IPS-NIHi7 (cell line): ENCODE results near the gene SLC35G2.
A peak's percentile ranks its signal among the peaks of the same experiment; 100 is the strongest.
"Not testable (repeated sequence)": the region's sequence is repeated elsewhere in the genome, so short reads cannot be mapped to it uniquely, and the experiment has no call there.

Source experiments
- DNase-seq: peaks from one replicate; pipeline ENCODE4 v3.0.0; 2012; ENCODE audit warnings: mixed read lengths; ENCODE audit errors: extremely low spot score

Gene SLC35G2

DNA sequence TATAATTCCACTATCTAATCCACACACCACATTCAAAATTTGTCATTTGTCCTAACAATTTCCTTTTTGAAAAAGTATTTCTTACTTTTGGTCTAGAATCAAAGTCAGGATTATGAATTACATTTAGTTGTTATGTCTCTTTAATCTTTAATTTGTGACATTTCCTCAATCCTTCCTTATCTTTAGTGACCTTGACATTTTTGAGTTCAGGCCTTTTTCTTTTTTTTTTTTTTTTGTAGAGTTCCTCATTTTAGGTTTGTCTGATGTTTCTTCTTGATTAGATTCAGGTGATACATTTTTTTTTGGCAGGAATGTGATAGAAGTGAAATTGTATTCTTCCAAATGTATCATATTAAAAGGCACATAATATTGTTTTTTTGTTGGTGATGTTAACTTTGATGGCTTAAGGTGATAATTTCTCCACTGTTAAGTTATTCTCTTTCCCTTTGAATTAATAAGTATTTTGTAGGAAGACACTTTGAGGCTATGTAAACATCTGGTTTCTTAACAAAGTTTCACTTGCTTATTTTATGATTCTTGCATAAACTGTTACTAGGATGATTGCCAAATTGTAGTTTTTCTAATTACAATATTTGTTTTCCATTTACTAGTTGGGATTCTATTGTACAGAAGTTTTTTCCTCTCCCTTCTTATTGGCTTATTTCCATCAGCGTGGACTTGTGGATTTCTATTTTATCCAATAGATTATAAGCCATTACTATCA lies 16.3 kb downstream of the SLC35G2 start:
- DNase-seq = no peak

DNA sequence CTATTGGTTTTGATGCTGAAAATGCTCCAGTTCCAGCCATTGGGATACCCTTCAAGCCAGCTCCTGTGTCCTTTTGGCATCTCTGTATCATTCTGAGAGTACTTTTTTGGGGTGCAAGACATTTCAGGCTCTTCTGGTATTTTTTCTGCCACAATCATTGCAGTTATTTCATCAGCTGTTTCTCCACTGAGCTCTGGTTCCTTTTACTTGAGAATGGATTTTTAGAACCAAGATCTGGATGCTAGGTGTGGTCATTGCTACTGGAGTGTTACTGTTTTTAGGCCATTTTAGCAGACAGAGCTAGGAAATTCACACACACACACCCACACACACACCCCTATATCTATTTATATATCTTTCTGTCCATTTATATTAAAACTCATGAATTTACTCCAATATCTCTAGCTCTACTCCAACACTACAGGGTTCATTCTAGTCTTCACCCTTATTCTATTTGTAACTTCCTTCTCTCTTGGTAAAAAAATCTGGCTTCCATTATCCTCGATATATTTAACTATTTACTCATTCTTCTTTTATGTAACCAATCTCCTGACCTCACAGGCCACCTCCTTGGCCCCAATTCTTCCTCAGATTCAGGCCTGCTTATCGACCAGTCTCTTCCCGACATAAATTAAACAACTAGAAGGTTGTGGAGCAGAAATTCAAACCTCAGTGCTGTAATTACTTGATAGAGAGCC lies 17.0 kb downstream of the SLC35G2 start:
- no peak for DNase-seq

DNA sequence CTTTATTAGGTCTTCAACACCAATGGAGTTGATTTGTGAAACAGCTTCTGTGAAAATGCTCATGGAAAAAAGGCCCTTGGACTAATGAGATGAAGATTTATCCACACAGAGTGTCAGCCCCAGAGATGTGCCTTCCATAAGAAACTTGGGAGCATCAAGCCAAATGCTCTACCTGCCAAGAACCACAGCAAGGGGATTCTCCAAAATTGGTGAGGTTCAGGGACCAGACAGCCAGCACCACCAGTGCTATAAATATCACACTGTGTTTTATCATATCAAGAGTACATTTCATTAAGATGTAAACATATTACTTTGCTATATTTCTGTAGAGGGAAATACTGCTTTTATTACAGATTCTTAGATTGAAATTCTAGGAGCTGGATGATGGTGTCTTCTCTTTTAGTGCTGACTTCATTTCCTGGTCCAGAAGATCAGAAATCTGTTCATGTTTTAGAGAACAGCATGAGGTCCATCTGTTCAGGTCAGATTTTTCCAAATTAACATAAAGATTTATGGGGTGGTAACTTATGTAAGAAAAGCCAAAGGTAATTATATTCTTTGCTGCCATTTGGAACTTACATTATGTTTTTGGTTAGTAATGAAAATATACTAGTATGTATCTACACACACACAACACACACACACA lies 17.7 kb downstream of the SLC35G2 start:
- DNase-seq = no peak

DNA sequence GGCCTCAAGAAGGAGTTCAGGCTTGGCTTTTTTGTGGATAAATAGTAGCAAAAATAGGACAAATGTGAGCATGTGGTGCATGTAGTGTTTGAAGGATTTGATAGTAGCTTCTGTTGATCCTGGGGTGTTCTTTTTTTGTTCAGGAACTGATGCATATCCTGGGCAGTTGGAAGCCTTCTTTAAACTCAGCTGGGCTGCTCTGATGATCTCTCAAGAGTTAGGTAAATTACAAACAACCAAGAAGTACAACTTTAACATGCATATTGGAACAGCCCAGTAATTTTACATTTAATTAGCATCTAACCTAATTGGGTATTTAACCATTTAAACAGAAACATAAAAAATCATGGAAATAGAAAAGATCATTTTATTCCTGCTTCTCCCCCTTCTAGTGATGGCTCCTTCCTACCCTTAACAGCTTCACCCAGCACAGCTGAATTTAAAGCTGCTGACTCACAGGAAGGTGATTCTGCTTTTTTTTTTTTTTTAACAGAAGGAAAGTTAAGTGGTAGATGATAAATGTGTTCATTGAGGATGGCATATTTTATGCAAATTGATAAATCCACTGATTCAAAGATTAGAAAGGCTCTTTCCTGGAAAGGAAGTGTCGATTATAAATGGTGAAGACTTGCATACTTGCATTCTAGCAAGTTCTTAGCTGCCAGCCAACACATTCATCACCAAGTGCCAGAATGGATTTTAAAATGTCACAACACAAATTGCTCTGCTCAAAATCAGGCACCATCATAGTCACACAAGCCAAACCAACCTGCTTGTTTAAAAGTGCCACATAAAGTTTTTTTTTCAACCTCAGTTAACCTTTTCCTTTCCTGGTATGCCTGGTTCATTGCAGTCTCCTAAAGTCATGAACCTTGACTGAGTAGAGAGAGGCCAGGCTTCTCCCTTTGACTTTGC lies 20.0 kb downstream of the SLC35G2 start:
- DNase-seq = no peak

DNA sequence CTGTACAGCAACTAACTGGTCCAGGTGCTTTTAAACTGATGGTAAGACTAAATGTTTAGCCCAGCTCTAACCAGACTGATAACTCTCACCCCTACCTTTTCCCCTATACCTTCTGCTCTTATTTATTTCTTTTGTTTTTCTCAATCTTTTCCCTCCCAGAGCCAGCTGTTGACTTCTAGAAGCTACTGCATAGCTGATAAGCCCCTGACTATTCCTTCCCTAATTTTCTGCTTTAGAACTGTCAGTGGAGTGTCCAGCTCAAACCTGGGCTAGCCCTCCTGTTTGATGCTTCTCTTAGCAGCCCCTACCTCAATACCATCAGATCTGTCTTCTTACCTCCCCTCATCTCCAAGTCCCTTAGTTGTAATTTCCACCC lies 20.6 kb downstream of the SLC35G2 start:
- no peak for DNase-seq

DNA sequence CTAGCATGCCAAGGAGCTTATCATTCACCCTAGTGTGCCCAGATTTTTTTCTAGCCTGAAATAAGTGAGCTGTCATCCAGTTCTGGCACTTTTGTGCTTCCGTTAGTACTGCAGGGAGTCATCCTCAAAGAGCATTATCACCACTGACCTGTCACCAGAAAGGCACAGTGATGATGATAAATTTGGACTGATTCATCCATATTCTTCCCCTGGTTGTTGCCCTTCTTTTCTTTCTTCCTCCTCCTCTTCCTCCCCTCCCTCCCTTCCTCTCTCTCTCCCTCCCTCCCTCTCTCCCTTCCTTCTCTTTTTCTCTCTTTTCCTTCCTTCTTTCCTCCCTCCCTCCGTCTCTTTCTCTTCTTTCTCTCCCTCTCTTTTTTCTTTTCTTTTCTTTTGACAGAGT lies 21.3 kb downstream of the SLC35G2 start:
- no peak for DNase-seq

DNA sequence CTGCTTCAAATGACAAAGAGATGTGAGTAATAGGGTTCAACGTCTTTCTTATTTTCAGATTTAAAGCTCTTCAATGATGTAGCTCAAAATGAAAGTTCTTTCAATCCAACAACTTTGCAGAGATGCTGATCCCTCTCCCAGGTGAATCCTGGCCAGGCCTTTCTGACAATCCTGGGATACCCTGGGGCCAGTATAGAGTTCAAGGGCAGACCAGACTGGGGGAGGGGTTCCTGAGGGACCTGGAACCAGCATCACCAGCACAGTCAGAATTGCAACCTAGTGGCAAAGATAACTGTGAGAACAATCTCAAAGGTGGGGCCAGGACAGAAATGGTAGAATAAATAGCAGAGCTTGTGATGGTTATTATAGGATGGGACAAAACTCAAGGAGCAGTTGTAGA lies 23.4 kb downstream of the SLC35G2 start:
- DNase-seq = no peak

DNA sequence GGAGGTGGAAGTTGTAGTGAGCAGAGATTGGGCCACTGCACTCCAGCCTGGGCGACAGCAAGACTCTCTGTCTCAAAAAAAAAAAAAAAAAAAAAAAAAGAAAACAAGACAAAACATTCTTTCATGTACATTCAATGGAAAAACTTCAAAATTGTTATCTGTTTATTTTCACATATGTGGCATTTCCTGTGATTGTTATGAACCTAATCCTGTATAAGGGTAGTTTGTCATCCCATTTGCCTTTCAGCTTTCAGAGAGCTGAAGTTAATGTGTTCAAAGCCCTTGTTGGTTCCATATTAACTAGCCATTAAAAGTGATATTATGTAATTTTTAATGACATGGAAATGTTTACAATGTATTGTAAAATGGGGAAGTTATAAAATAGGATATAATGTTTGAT lies 25.8 kb downstream of the SLC35G2 start:
- DNase-seq = no peak

DNA sequence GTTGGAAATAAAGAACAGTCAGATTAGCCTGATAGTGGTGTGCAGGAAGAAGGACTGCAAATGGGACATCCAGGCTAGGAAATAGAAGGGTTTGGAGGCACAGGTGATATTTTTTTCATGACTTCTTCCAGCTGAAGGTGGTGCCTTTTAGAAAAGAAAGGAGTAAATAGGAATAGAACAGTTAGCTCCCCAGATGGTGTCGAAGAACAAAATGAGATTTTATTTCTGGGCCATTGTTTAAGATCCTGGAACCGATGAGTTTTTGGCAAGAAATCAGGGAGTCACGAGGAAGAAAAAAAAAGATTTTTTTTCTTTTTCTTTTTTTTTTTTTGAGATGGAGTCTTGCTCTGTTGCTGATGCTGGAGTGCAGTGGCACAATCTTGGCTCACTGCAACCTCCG lies 33.3 kb downstream of the SLC35G2 start:
- DNase-seq = no peak

DNA sequence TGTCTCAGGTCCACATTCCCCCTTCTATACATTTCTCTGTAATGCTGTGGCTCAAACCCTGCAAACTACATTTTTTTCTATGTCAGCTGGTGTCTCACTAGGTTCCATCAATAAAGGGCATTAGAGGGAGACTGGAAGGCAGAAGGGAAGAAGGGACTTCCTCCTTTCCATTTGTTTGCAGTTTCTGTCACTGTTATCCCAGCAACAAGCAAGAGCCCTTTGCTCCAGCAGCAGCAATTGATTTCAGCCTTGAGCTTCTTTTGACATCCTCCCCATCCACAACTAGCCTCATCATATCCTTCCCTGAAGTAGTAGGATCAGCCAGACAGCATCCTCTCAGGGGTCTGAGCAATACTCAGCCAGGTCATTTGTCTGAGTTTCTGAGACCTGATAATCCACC lies 37.7 kb downstream of the SLC35G2 start:
- no peak for DNase-seq

DNA sequence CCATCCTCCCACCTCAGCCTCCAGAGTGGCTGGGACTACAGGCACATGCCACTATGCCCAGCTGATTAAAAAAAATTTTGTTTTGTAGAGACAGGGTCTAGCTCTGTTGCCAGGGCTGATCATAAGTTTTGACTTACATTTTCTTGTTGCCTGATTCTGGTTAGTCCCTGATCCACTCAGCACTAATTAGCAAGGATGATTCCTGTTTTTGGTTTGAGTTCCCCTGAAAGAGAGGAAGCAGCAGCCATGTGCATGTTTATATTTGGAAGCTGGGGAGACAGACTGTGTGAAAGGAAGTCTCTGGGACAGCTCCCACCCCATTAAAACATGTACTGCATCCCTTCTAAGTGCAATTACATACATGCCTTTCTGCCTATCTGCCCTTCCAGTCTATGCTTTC lies 39.5 kb downstream of the SLC35G2 start:
- DNase-seq = no peak

DNA sequence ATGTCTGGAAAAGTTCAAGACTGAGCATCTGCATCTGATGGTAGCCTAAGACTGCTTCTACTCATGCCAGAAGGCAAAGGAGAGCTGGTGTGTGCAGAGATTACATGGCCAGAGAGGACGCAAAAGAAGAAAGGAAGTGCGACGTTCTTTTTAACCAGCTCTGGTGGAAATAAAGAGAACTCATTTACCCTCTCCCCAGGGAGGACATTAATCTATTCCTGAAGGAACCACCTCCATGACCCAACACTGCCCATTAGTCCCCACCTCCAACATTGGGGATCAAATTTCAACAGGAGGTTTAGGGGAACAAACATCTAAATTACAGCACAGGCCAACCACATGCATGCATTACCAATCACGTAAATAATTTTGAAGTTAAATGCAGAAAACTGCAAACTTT lies 41.6 kb downstream of the SLC35G2 start:
- peak; percentile 30 for DNase-seq

DNA sequence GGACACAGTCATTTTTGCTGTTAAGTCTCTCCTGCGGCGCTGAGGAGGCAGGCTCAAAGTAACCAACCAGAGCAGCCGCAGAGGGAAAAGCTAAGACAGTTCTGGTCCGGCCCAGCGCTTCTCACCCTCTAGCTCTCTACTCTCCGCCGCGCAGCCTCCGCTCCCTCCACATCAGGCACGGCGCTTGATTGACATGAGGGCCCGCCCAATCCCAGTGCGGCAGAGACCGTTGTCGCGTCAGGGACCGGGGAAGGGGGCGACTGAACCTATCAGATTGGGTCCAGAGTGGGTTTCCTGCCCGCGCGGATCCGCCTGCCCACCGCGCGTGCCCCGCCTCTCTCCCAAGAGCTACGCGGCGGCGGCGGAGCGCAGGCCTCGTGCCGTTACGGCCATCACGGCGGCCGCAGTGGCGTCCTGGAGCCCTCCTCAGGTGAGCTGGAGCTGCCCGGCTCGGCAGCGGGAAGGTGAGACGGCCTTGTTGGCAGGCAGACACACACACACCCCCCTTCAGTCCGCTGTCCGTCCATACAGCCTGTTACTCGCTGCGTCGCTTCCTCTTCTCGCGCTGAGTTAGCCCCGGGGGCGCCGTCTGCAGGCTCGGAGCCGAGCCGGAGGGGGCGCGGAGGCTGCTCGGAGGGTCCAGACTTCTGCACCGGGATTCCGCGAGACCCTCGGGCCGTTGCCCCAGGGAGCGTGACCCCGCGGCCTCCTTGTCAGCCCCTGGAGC lies 43.1 kb downstream of the SLC35G2 start, which contains the start of gene NCK1:
NCK1 (plus strand) TSS at position 319 of the 727 bp plus-strand sequence. CDS start 65,794 bp downstream, outside the sequence.
- peak; percentile 98 for DNase-seq

DNA sequence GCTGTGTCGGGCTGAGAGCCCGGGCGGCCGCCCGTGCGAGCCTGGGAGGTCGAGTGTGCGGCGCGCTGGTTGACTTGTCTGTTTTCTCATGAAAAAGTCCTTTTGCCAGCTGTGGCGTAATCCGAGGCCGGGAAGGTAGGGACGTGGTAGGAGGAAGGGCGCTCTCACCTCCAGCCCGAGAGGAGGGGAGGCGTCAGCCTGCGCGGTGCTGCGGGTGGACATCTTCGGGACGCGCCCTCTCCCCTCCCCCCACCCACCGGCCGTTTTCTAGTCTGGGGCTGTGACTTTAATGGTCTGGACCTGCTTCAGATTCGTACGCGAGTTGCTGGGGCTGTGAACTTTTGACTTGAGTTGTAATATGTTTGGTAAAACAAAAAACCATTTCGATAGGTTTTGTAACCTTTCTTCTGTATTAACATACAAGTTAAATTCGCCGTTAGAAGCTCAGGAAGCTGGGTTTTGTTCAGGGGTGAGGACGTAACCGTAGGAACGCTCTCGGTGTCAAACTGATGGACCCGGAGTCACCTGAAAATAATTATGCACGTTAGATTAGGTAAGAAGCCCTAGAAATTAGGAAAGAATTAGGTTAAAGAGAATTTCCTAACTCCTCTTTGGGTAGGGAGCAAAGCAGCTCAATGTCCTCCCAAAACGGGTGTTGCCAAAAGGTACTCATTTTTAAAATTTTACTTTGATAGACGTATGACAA lies 43.8 kb downstream of the SLC35G2 start:
- DNase-seq = peak; percentile 59

DNA sequence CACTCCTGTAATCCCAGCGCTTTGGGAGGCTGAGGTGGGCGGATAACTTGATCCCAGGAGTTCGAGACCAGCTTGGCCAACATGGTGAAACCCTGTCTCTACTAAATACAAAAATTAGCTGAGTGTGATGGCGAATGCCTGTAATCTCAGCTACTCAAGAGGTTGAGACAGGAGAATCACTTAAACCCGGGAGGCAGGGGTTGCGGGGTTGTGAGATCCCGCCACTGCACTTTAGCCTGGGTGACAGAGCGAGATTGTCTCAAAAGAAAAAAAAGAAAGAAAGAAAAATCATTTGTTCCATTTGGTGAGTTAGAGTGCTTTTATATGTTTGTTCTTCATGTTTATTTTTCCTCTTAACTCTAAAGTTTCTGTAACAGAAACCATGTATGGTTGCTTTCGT lies 50.4 kb downstream of the SLC35G2 start:
- no peak for DNase-seq

DNA sequence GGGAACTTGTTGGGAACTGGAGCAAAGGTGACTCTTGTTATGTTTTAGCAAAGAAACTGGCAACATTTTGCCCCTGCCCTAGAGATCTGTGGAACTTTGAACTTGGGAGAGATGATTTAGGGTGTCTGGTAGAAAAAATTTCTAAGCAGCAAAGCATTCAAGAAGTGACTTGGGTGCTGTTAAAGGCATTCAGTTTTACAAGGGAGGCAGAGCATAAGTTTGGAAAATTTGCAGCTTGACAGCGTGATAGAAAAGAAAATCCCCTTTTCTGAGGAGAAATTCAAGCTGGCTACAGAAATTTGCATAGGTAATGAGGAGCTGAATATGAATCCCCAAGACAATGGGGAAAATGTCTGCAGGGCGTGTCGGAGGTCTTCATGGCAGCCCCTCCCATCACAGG lies 53.3 kb downstream of the SLC35G2 start:
- DNase-seq = not testable (repeated sequence)

DNA sequence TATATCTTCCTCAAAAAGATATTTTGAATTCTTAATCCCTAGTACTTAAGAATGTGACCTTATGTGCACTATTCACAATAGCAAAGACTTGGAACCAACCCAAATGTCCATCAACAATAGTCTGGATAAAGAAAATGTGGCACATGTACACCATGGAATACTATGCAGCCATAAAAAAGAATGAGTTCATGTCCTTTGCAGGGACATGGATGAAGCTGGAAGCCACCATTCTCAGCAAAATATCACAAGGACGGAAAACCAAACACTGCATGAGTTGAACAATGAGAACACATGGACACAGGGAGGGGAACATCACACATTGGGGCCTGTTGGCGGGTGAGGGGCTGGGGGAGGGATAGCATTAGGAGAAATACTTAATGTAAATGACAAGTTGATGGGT lies 60.6 kb downstream of the SLC35G2 start:
- not testable (repeated sequence) for DNase-seq

DNA sequence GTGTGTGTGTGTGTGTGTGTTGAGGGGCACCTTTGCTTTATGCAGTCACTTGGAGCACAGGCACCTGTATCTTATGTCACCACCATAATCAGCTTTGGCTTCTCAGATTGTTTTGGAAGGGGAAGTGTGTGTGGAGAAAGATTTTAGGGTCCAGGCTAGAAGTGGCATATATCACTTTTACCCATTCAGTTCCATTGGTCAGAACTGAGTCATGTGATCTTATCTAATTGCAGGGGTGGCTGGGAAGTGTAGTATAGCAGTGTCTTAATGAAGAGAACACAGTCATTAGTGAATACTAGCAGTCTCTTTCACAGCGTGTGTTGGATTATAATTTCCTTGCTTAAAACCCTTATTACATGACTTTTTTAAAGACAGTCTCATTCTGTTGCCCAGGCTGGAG lies 63.6 kb downstream of the SLC35G2 start:
- DNase-seq = peak; percentile 13

DNA sequence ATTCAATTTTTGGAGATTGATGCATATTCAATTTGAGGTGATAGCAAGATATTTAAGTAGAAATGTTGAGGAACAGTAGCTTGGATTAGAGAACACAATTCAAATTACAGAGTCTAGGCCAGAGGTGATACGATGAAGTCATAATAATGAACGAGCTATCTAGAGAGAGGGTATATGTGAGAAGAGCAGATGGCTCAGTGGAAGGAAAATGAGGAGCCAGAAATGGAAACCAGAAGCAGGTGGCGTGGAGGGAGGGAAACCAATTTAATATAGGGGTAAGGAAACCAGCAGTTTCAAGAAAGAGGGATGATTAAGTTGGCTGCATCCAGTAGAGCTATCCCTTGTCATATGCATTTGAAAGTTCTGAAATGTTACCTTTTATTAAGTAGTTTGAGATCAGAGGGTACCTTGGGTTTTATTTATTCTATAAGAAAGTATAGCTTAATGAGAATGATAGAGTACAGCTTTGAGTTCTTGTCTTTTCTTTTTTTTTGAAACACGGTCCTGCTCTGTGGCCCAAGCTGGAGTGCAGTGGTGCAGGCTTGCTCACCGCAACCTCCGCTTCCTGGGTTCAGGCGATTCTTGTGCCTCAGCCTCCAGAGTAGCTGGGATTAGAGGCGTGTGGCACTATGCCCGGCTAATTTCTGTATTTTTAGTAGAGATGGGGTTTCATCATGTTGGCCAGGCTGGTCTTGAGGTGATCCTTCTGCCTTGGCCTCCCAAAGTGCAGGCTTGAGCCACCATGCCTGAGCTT lies 65.2 kb downstream of the SLC35G2 start:
- DNase-seq = no peak
